Activated CD4-positive, alpha-beta T cell treated with anti-CD3 and anti-CD28 coated beads for 36 hours (primary cell): ENCODE data around the gene SEC62. TPM values are rescaled to one million over a fixed set of nuclear protein-coding genes. Genes with fewer than 3 reads are reported as not detected.

Source experiments
- ATAC-seq: fragments of 200-7000 bp; cut with Tn5 transposase; one replicate; pipeline ENCODE4 v1.10.0; 2021; ENCODE audit warnings: mild to moderate bottlenecking, moderate library complexity
- CTCF ChIA-PET: fragments of 350-600 bp; sonication (Branson Sonifier 250); formaldehyde crosslinking; loops from one replicate; lab custom pipeline; 2021; ENCODE audit warnings: antibody characterized with exemption; lab: Charles Lee
- POLR2A ChIA-PET: fragments of 350-600 bp; sonication (Branson Sonifier 250); formaldehyde crosslinking; loops from one replicate; lab custom pipeline; 2021; ENCODE audit warnings: antibody characterized with exemption, inconsistent platforms; lab: Charles Lee
- DNase-seq: peaks from one replicate; pipeline ENCODE4 v3.0.0-alpha.2; 2020
- H3K27ac Mint-ChIP-seq: one replicate; pipeline ENCODE4 v1.8.0; 2021; ENCODE audit warnings: mixed read lengths
- H3K27me3 Mint-ChIP-seq: one replicate; pipeline ENCODE4 v1.8.0; 2021; ENCODE audit warnings: mixed read lengths
- H3K36me3 Mint-ChIP-seq: one replicate; pipeline ENCODE4 v1.8.0; 2021; ENCODE audit warnings: low read depth, mixed read lengths
- H3K4me1 Mint-ChIP-seq: one replicate; pipeline ENCODE4 v1.8.0; 2021; ENCODE audit warnings: mixed read lengths
- H3K4me3 Mint-ChIP-seq: one replicate; pipeline ENCODE4 v1.8.0; 2021; ENCODE audit warnings: mild to moderate bottlenecking, moderate library complexity, mixed read lengths
- H3K9me3 Mint-ChIP-seq: one replicate; pipeline ENCODE4 v1.8.0; 2021; ENCODE audit warnings: low read depth, mixed read lengths
- intact Hi-C, 2 experiments: fragments of 100-400 bp; cut with DNase I in 1 of 2; cut with micrococcal nuclease in 1 of 2; formaldehyde crosslinking; loops; one replicate each; pipeline versions ENCODE4 v1.14.2 to v1.15.1; 2022 to 2024; cut with DNase I, micrococcal nuclease
- total RNA-seq, 2 experiments: library from RNA; stranded (reverse); gene quantifications; one replicate each; pipeline ENCODE4 v1.2.3, GENCODE V29; 2021

The SEC62 gene, protein sequence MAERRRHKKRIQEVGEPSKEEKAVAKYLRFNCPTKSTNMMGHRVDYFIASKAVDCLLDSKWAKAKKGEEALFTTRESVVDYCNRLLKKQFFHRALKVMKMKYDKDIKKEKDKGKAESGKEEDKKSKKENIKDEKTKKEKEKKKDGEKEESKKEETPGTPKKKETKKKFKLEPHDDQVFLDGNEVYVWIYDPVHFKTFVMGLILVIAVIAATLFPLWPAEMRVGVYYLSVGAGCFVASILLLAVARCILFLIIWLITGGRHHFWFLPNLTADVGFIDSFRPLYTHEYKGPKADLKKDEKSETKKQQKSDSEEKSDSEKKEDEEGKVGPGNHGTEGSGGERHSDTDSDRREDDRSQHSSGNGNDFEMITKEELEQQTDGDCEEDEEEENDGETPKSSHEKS
- 10 to 100 TPM; 62.8 to 74.7 TPM for total RNA-seq

DNA sequence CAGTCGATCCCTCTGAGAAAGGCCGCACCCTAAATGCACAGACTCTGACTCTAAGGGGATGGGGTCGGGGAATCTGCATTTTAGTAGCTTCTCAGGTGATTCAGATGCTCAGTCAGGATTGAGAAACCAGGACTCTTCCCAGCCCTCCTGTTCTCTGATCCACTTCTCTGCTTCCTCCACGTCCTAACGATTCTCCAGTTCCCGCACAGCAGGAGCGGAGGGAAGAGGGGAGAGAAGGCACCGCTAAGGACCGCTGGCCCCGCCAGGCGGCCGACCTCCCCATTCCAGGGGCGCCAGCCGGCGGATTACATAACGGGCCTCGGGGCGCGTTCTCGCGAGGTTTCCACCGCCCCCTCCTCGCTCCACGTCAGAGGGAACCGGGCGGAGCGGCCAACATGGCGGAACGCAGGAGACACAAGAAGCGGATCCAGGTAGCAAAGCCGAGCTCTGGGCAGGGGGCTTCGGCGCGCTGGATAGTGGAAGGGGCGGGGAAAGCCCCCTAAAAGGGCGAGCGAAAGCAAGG lies at the start of gene SEC62:
Gene SEC62, plus strand, starts transcription at position 380 of the 523 bp plus-strand sequence. Its CDS starts 16 bp downstream, at position 396.
- intact Hi-C loops = loop anchor here (1.0 to 10.0 kb wide), 13 partner anchors 32 to 942 kb away; partner anchors contain the start of genes LRRC34 (in 2 of the 2), LRRIQ4 (in 2 of the 2), MYNN (in 2 of the 2) and TERC (in 2 of the 2)
- peaks cover 4% of the 10 kb centered on the region for H3K9me3 Mint-ChIP-seq
- ATAC-seq = peak; percentile 85

DNA sequence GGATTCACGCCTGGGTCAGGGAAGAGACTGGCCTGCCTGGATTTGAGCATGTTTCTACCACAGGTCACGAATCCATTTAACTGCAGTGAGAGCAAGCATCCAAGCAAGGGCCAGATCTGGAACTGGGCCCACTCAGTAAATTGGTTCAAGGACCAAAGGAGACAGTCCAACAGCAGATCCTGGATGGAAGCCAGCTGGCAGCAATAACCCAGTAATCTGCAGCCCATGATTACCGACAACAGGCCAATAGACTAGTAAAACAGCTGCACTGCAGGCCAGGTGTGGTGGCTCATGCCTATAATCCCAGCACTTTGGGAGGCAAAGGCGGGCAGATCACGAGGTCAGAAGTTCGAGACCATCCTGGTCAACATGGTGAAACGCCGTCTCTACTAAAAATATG lies 43.4 kb upstream of the SEC62 start:
- ATAC-seq (no peak), DNase-seq (no peak)
- H3K4me1 Mint-ChIP-seq = no peaks in the 10 kb centered on the region
- H3K27ac Mint-ChIP-seq = no peak overlapping the region
- H3K36me3 Mint-ChIP-seq = no peaks in the 10 kb centered on the region
- ChIA-PET POLR2A (no interaction called here), CTCF (no interaction called here)
- no peak overlapping the region for H3K4me3 Mint-ChIP-seq
- H3K27me3 Mint-ChIP-seq = peaks cover 2% of the 10 kb centered on the region
- intact Hi-C loops = no loop called here
- H3K9me3 Mint-ChIP-seq = no peaks in the 10 kb centered on the region

More for the DNA sequence above, at the start of gene SEC62:
- H3K36me3 Mint-ChIP-seq = peaks cover 5% of the 10 kb centered on the region
- peak within 1 kb of the TSS; percentile 95 for H3K27ac Mint-ChIP-seq
- POLR2A ChIA-PET = interaction anchor here (0.5 to 1.4 kb wide), 5 partner anchors 11 to 391 kb away, joined by 3 to 10 read pairs (median 4); partner anchors contain the start of genes MYNN and SKIL
- peaks cover 62% of the 10 kb centered on the region for H3K4me1 Mint-ChIP-seq
- peak; percentile 97 for DNase-seq
- H3K4me3 Mint-ChIP-seq = peak within 1 kb of the TSS; percentile 83
- H3K27me3 Mint-ChIP-seq = no peaks in the 10 kb centered on the region
- CTCF ChIA-PET = interaction anchor here (0.6 to 1.8 kb wide), 11 partner anchors 9 to 349 kb away, joined by 3 to 5 read pairs (median 3); partner anchors contain the start of gene TERC

DNA sequence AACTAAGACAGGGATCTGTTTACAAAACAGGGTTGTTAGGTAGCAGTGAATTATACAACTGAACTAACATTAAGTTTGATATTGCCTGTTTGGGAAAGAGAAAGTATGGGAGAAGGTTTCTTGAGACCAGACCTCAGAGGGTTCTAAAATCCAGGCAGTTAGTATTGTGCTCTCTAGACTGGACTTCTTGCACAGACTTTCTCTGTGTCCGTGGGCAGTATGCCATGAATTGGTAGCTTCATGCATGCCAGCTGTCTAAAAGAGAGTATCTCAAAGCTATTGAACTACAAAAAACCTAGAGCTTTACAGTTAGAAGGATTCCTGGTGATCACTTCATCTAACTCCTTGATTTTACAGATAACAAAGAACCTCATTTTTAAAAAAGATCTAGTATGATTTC lies 42.8 kb upstream of the SEC62 start:
- CTCF ChIA-PET = no interaction called here
- ATAC-seq (no peak), DNase-seq (no peak)
- intact Hi-C loops = no loop called here
- Mint-ChIP-seq H3K27ac (no peak overlapping the region), H3K9me3 (no peaks in the 10 kb centered on the region), H3K27me3 (peaks cover 2% of the 10 kb centered on the region), H3K36me3 (no peaks in the 10 kb centered on the region), H3K4me3 (no peak overlapping the region), H3K4me1 (no peaks in the 10 kb centered on the region)
- POLR2A ChIA-PET = no interaction called here

DNA sequence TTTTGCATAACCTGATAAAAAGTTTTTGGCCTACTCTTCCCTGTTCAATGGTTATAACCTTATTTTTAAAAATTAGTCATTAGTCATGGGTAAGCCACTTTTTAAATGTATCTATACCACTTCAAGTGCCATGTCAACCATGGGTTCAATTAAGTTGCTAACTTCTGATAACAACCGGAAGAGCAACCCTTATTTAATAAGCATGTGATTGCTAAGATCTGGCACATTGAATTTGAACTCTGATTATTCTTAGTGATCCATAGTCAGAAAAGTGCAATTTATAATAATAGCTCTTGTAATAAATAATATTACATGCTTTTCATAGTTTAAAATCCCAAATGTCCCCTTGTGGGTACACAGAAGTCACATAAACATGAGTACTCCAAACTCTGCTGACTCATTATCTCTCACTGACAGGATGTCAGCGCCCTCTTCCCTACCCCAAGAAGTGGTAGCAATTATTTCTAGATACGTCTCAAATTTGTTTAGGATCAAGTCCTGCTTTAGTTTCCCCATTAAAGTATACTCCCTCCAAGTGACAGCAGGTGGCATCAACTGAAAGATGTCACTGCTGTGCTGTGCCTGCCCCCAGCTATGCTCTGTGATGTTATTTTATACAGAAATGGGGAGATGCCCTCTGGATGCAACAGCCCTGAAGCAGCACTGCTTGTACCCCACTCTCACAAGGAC lies 36.6 kb upstream of the SEC62 start:
- no peaks in the 10 kb centered on the region for H3K9me3 Mint-ChIP-seq
- POLR2A ChIA-PET = no interaction called here
- peak; percentile 75 for ATAC-seq

DNA sequence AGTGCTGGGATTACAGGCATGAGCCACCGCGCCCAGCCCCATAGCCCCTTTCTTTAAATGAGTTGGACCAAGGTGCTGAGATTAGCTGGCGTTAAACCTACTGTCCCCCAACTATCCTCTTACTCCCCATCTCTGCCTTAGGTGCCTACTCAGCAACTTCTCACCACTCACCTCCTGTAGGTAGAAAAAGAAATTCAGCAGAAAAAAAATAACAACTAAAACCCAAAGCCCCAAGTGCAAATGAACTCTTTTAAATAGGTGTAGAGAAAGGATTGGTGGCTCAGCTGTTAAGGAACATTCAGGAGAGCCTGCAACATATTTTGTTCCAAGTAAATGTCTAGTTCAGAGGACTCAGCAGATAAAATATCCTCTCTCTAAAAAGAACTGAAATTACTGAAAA lies 35.8 kb upstream of the SEC62 start:
- POLR2A ChIA-PET = no interaction called here

More for the DNA sequence above, 36.6 kb upstream of the SEC62 start:
- Mint-ChIP-seq H3K4me3 (no peak overlapping the region), H3K4me1 (peaks cover 5% of the 10 kb centered on the region), H3K36me3 (no peaks in the 10 kb centered on the region), H3K27ac (no peak overlapping the region), H3K27me3 (peaks cover 6% of the 10 kb centered on the region)
- intact Hi-C loops = no loop called here
- CTCF ChIA-PET = interaction anchor here (0.7 to 1.2 kb wide), 2 partner anchors 72 to 120 kb away, joined by 3 to 4 read pairs; no protein-coding TSS in a partner anchor
- DNase-seq = peak; percentile 26

DNA sequence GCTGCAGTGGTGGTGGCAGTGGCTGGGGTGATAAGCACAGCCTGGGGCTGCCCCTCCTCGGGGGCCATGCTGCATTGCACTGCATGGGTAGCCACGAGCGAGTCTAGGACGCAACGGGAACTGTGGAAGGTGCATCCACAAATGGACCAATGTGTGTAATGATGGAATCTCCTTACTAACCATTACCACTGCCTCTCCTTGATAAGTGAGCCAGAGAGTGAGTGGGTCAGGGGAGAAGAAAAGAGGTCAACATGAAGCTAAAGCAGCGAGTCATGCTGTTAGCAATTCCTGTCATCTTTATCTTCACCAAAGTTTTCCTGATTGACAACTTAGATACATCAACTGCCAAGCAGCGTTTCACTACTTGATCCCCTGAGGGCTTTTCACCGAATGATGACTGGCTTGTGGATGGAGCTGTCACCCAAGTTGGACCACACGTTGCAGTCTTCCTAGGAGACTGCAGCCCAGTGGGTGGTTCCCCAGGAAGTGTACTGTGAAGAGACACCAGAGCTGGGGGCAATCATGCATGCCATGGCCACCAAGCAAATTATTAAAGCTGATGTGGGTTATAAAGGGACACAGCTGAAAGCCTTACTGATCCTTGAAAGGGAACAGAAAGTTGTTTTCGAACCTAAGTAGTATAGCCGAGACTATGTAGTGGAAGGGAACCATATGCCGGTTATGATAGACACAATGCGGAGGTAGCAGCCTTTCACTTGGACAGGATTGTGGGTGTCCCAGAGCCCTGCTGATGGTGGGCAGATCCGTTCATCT lies 34.7 kb upstream of the SEC62 start:
- CTCF ChIA-PET = no interaction called here
- H3K9me3 Mint-ChIP-seq = no peaks in the 10 kb centered on the region
- no peak for ATAC-seq
- no peak overlapping the region for H3K27ac Mint-ChIP-seq
- POLR2A ChIA-PET = no interaction called here
- intact Hi-C loops = no loop called here
- no peaks in the 10 kb centered on the region for H3K36me3 Mint-ChIP-seq
- peaks cover 4% of the 10 kb centered on the region for H3K27me3 Mint-ChIP-seq
- H3K4me1 Mint-ChIP-seq = peaks cover 5% of the 10 kb centered on the region
- no peak overlapping the region for H3K4me3 Mint-ChIP-seq
- DNase-seq = no peak

More for the DNA sequence above, 35.8 kb upstream of the SEC62 start:
- Mint-ChIP-seq H3K36me3 (no peaks in the 10 kb centered on the region), H3K27ac (no peak overlapping the region), H3K4me1 (peaks cover 5% of the 10 kb centered on the region), H3K27me3 (peaks cover 6% of the 10 kb centered on the region), H3K4me3 (no peak overlapping the region), H3K9me3 (no peaks in the 10 kb centered on the region)
- DNase-seq = no peak
- intact Hi-C loops = no loop called here
- no peak for ATAC-seq
- CTCF ChIA-PET = interaction anchor here (0.7 kb wide), 1 partner anchor 73 kb away, joined by 3 read pairs; no protein-coding TSS in a partner anchor

DNA sequence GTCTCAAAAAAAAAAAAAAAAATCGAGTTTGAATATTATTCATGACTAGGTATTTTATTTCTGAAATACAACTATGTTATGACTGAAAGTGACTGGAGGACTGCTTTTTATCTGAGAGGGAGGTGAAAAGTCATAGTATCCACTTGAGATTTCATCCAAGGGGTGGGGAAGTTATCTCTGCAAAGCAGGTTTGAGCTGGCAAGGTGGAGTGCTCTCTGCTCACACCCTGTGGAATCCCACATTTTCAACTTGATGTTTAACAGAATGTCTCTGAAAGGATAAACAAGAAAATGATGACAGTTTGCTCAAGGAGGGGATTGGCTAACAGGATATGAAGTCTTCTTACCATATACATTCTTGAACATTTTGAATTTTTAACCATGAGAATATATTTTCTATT lies 27.3 kb upstream of the SEC62 start:
- no peaks in the 10 kb centered on the region for H3K36me3 Mint-ChIP-seq
- H3K4me3 Mint-ChIP-seq = no peak overlapping the region
- POLR2A ChIA-PET = interaction anchor here (0.6 kb wide), 1 partner anchor 320 kb away, joined by 7 read pairs; no protein-coding TSS in a partner anchor
- no peak overlapping the region for H3K27ac Mint-ChIP-seq
- no peak for DNase-seq
- H3K9me3 Mint-ChIP-seq = no peaks in the 10 kb centered on the region
- intact Hi-C loops = no loop called here
- ATAC-seq = no peak
- H3K27me3 Mint-ChIP-seq = peaks cover 3% of the 10 kb centered on the region
- H3K4me1 Mint-ChIP-seq = peaks cover 13% of the 10 kb centered on the region
- CTCF ChIA-PET = interaction anchor here (0.7 to 1.0 kb wide), 2 partner anchors 10 to 1774 kb away, joined by 4 read pairs; no protein-coding TSS in a partner anchor

DNA sequence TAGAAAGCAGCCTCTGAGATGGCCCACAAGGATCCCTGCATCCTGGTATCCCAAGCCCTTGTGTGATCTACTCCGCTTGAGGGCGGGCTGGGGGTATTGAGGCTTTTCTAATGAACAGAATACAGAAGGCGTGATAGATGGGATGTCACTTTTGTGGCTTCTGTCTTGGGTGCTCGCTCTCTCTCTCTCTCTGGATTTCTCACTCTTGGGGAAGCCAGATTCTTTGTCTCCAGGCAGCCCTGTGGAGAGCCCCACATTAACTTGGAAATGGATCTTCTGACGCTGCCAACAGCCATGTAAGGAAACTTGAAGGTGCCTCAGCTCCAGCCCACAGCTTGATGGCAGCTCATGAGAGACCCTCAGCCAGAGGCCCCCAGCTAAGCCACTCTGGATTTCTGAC lies 26.9 kb upstream of the SEC62 start:
- Mint-ChIP-seq H3K4me1 (peaks cover 15% of the 10 kb centered on the region), H3K9me3 (no peaks in the 10 kb centered on the region), H3K27ac (no peak overlapping the region), H3K36me3 (no peaks in the 10 kb centered on the region), H3K27me3 (peaks cover 2% of the 10 kb centered on the region), H3K4me3 (no peak overlapping the region)
- intact Hi-C loops = no loop called here
- no peak for ATAC-seq
- CTCF ChIA-PET = no interaction called here
- no peak for DNase-seq
- POLR2A ChIA-PET = interaction anchor here (0.6 kb wide), 1 partner anchor 321 kb away, joined by 7 read pairs; no protein-coding TSS in a partner anchor

DNA sequence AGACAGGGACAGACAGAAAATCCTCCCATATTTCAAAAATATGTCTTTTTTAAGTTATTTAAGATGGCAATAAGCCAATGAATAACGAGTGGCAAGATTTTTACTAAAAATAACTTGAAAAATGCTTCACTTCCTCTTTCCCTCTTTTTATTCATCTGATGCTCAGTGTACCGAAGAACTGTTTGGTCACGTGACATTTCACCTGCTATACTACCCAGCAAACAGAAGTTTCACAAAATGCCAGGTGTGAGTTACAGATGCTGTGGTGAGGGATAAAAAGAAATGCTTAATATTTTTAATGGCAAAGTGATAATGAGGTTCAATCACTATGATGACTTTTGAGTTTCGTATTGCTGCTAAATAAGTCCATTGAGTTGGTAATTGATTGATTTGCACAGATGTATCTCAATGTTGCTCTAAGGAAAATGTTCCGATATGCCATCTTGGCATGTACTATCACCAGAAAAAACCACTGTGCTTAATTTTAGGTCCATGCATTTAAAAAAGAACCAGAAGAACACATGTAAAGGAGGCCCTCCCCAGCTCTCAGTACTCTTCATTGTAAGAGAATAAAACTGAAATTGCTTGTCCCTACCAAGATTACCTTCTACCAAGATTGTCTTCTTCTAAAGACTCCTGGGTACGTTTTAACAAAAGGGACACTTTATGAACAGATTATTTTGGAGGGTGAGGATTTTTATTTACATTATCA lies 26.0 kb upstream of the SEC62 start:
- Mint-ChIP-seq H3K27me3 (no peaks in the 10 kb centered on the region), H3K9me3 (no peaks in the 10 kb centered on the region), H3K4me3 (no peak overlapping the region), H3K4me1 (peaks cover 22% of the 10 kb centered on the region), H3K36me3 (no peaks in the 10 kb centered on the region), H3K27ac (no peak overlapping the region)
- ChIA-PET POLR2A (no interaction called here), CTCF (no interaction called here)
- DNase-seq (no peak), ATAC-seq (no peak)
- intact Hi-C loops = no loop called here

DNA sequence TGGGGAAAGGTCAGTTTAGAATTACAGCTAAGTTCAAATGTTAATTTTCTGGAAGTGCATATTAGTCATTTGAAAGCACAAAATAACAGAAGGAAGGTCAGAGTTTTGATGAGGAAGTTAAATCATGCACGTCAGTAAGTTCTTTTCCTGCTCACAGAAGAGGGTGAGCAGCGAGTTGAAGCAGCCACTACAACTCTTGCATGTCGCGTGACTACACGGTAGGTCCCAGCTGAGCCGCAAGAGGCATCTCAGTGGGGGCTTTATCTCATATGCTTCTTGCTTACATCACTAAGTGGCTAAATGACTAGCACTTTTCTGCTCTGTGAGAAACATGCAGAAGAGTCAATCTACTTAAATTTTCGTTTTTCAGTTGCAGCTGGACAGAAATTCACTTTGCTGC lies 21.3 kb upstream of the SEC62 start:
- Mint-ChIP-seq H3K4me3 (peak overlapping the region; percentile 39), H3K27me3 (no peaks in the 10 kb centered on the region), H3K27ac (peak overlapping the region; percentile 71), H3K4me1 (peaks cover 34% of the 10 kb centered on the region), H3K36me3 (no peaks in the 10 kb centered on the region), H3K9me3 (no peaks in the 10 kb centered on the region)
- intact Hi-C loops = no loop called here
- ChIA-PET POLR2A (no interaction called here), CTCF (interaction anchor here (0.7 kb wide), 1 partner anchor 190 kb away, joined by 4 read pairs; no protein-coding TSS in a partner anchor)
- ATAC-seq = peak; percentile 94
- peak; percentile 76 for DNase-seq
